K562 (cell line): Measurements from ENCODE around the gene INHBE. TPM values are rescaled to one million over a fixed set of nuclear protein-coding genes. Genes with fewer than 3 reads are reported as not detected.

Source experiments
- CBFB ChIP-seq: sonication (generic); formaldehyde crosslinking; IDR thresholded peaks from 2 replicates; pipeline ENCODE4 v1.4.0; 2020; ENCODE audit warnings: mild to moderate bottlenecking, missing genetic modification reagents
- KHSRP ChIP-seq: fragments of 450-650 bp; IDR thresholded peaks from 2 replicates; pipeline ENCODE4 v1.6.1; 2017
- MTA2 ChIP-seq: fragments of 450-650 bp; IDR thresholded peaks from 2 replicates; pipeline ENCODE4 v1.6.1; 2016; ENCODE audit warnings: low read depth
- REST ChIP-seq, 2 experiments: fragments of 450-650 bp; formaldehyde crosslinking in 1 of 2; IDR thresholded peaks; 2 replicates each; pipeline versions ENCODE4 v1.4.0 to v1.6.1; 2014 to 2020; ENCODE audit warnings: mild to moderate bottlenecking in 2 of 2, borderline replicate concordance in 1 of 2, low read depth in 1 of 2
- ZNF217 ChIP-seq: sonication (generic); formaldehyde crosslinking; IDR thresholded peaks from 2 replicates; pipeline ENCODE4 v1.8.0; 2022; ENCODE audit warnings: mild to moderate bottlenecking, missing genetic modification reagents
- ZNF408 ChIP-seq: fragments of 250-450 bp; sonication (Bioruptor Pico); IDR thresholded peaks from 2 replicates; pipeline ENCODE4 v1.4.0; 2020; ENCODE audit warnings: low read depth, mild to moderate bottlenecking, moderate library complexity
- polyA plus RNA-seq, 8 experiments: library from polyadenylated mRNA; depleted of rRNA in 4 of 8; stranded (reverse) in 5 of 8; unstranded in 3 of 8; fragments of >200 nt; fragmentation: Nextera tagmentation in 2 of 8; fragmentation: Illumina TruSeq in 1 of 8; extraction: Ambion mirVana in 2 of 8; extraction: Trizol in 1 of 8; gene quantifications; 2 replicates each; pipeline versions ENCODE4 v1.2.1 to v1.2.3, GENCODE V29; 2011 to 2014; ENCODE audit warnings: inconsistent platforms in 1 of 8, missing spikeins in 1 of 8
- total RNA-seq, 7 experiments: library from RNA; depleted of rRNA in 6 of 7; stranded (reverse); fragments of >200 nt in 6 of 7; fragmentation: Illumina TruSeq in 2 of 7; extraction: Trizol in 2 of 7; gene quantifications; 2 replicates each; pipeline versions ENCODE4 v1.2.1 to v1.2.3, GENCODE V29; 2011 to 2021; ENCODE audit warnings: low replicate concordance in 1 of 7

INHBE gene
- total and polyA plus RNA-seq, 9 of the 15 experiments (the other 6 are each of a cell fraction or from before 2014, with no cell fraction given), result 0.94 to 9.9 (median 7.3) TPM

GRCh38 chr12:57456145-57456700 is 1.1 kb downstream of the INHBE start (continued):
- TF ChIP-seq REST (IDR thresholded peaks at IDR 0.05; ENCODE audit: borderline replicate concordance), result peak; percentile 22; the same call in 1 of the 2 replicates
- TF ChIP-seq REST (CRISPR knock-in tag; IDR thresholded peaks at IDR 0.05; ENCODE audit: low read depth), result 0 out of 2 replicates have a peak, but pooled peaks have one; percentile 39
- no peak for TF ChIP-seq ZNF217 (CRISPR knock-in tag)
- TF ChIP-seq ZNF408, result no peak
- no peak for TF ChIP-seq MTA2
- no peak for TF ChIP-seq CBFB
- no peak for TF ChIP-seq KHSRP
- TF ChIP-seq, all 486 proteins: peak for 55
